ENCODE results near the gene EPHB1.

The EPHB1 gene

DNA sequence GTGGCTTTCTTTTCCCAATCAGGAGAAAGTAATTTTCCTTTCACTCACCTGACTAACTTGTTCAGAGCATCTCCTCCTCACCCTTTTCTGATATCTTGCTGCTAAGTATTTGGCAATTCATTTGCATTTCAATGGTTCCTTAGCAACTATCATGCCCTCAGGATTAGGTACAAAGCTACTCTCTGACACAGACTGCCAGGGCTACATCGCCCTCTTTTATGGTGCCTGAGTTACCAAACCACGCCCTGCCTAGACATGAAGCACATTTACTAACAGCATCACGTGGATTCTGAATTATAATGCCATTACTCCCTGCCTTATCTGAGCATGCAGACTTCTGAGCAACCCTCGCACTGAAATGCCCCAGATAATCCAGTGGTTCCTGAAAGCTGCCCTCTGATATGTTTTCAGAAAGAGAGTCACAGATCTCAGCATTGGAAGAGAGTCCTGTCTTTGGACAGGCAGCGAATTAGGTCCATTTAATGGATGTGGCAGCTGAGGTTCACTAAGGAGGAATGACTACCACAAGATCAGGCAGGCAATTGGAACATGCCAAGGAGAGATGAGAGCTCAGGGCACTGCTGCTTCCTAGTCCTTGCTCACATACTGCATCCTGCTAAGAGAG is 14.5 kb downstream of the EPHB1 start:
- DNase-seq (ENCODE audit: low read depth, low spot score) = no peak
- Histone ChIP-seq H3K4me1 (ENCODE audit: insufficient read depth, insufficient read length) (peaks cover 15% of the 10 kb centered on the region), H3K27me3 (ENCODE audit: insufficient read depth, insufficient read length) (peaks cover 2% of the 10 kb centered on the region), H3K9me3 (ENCODE audit: insufficient read depth, low read length) (no peaks in the 10 kb centered on the region), H3K9ac (ENCODE audit: insufficient read length, low read depth) (no peak overlapping the region), H3K36me3 (ENCODE audit: insufficient read depth, insufficient read length, low read length) (no peaks in the 10 kb centered on the region), H3K4me3 (ENCODE audit: insufficient read length, low read depth) (no peak overlapping the region)
- TF ChIP-seq SUZ12 (IDR thresholded peaks at IDR 0.05; ENCODE audit: extremely low read depth, insufficient read depth, insufficient read length) (no peak), ZNF274 (IDR thresholded peaks at IDR 0.05; ENCODE audit: low read depth, low read length) (no peak), YY1 (IDR thresholded peaks at IDR 0.05; ENCODE audit: insufficient read depth, insufficient read length) (no peak)

DNA sequence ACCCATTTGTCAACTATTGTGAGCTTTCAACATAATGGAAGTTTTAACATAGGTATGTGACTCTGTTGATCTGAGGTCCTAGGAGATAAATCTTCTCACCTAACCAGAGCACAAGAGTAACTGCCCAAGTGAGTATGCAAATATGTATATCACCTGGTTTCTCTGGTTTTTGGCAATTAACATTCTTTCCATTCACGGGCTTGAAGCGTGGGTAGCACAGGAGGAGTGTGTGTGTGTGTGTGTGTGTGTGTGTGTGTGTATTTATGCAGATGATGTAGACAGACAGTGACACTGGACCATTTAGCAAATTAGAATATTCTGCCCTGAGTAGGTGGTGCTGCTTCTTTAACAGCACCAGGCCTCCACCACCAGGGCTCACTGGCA is 15.0 kb downstream of the EPHB1 start:
- H3K9me3 ChIP-seq (ENCODE audit: insufficient read depth, low read length) = no peaks in the 10 kb centered on the region
- TF ChIP-seq YY1 (IDR thresholded peaks at IDR 0.05; ENCODE audit: insufficient read depth, insufficient read length) (no peak), SUZ12 (IDR thresholded peaks at IDR 0.05; ENCODE audit: extremely low read depth, insufficient read depth, insufficient read length) (no peak), ZNF274 (IDR thresholded peaks at IDR 0.05; ENCODE audit: low read depth, low read length) (no peak)
- H3K4me3 ChIP-seq (ENCODE audit: insufficient read length, low read depth) = no peak overlapping the region
- H3K4me1 ChIP-seq (ENCODE audit: insufficient read depth, insufficient read length) = peaks cover 15% of the 10 kb centered on the region
- no peaks in the 10 kb centered on the region for H3K36me3 ChIP-seq (ENCODE audit: insufficient read depth, insufficient read length, low read length)
- no peak overlapping the region for H3K9ac ChIP-seq (ENCODE audit: insufficient read length, low read depth)
- DNase-seq (ENCODE audit: low read depth, low spot score) = no peak
- peaks cover 2% of the 10 kb centered on the region for H3K27me3 ChIP-seq (ENCODE audit: insufficient read depth, insufficient read length)

DNA sequence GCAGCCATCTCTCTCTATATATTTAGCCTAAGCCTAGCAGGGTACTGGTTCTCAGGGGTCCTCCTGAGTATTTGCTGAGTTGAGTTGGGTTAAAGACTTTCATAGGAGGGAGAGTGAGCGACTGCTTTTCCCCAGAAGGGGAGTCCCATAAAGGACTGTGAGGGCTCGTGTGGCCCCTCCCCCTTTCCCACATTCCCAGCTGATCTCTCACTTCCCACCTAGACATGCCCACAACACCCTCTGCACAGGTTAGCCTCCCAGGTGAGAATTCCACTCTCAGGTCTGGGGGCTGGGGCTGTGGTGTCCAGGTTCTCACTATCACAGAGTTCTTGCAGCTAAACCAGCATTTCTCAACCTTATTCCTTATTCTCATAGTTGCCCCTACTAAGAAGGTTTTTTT is 15.8 kb downstream of the EPHB1 start:
- Histone ChIP-seq H3K9me3 (ENCODE audit: insufficient read depth, low read length) (no peaks in the 10 kb centered on the region), H3K4me1 (ENCODE audit: insufficient read depth, insufficient read length) (peaks cover 15% of the 10 kb centered on the region), H3K4me3 (ENCODE audit: insufficient read length, low read depth) (no peak overlapping the region), H3K36me3 (ENCODE audit: insufficient read depth, insufficient read length, low read length) (no peaks in the 10 kb centered on the region), H3K9ac (ENCODE audit: insufficient read length, low read depth) (no peak overlapping the region), H3K27me3 (ENCODE audit: insufficient read depth, insufficient read length) (peaks cover 2% of the 10 kb centered on the region)
- TF ChIP-seq YY1 (IDR thresholded peaks at IDR 0.05; ENCODE audit: insufficient read depth, insufficient read length) = no peak
- TF ChIP-seq SUZ12 (IDR thresholded peaks at IDR 0.05; ENCODE audit: extremely low read depth, insufficient read depth, insufficient read length) = no peak
- DNase-seq (ENCODE audit: low read depth, low spot score) = no peak

DNA sequence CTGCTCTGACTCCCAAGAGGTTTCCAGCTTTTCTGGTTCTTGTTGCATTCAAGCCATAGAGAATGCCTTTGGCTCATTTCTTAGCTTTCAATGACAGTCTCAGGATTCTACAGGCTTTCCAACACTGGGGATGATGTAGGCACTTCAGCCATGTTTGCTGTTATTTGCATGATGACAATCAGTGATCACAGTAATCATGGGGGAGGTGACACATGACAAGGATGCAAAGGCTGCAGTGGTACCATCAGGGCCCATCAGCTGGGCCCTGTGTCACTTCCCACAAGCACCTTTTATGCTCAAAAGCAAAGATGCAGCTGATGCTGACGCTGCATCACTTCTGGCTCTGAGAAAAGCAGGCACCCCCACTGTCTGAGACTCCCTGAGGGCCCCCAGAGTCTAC is 18.6 kb downstream of the EPHB1 start:
- peaks cover 15% of the 10 kb centered on the region for H3K4me1 ChIP-seq (ENCODE audit: insufficient read depth, insufficient read length)
- no peak for TF ChIP-seq ZNF274 (IDR thresholded peaks at IDR 0.05; ENCODE audit: low read depth, low read length)
- TF ChIP-seq YY1 (IDR thresholded peaks at IDR 0.05; ENCODE audit: insufficient read depth, insufficient read length) = no peak
- TF ChIP-seq SUZ12 (IDR thresholded peaks at IDR 0.05; ENCODE audit: extremely low read depth, insufficient read depth, insufficient read length) = no peak
- H3K9me3 ChIP-seq (ENCODE audit: insufficient read depth, low read length) = no peaks in the 10 kb centered on the region
- H3K36me3 ChIP-seq (ENCODE audit: insufficient read depth, insufficient read length, low read length) = no peaks in the 10 kb centered on the region
- no peak for DNase-seq (ENCODE audit: low read depth, low spot score)
- no peaks in the 10 kb centered on the region for H3K27me3 ChIP-seq (ENCODE audit: insufficient read depth, insufficient read length)
- no peak overlapping the region for H3K4me3 ChIP-seq (ENCODE audit: insufficient read length, low read depth)
- no peak overlapping the region for H3K9ac ChIP-seq (ENCODE audit: insufficient read length, low read depth)

DNA sequence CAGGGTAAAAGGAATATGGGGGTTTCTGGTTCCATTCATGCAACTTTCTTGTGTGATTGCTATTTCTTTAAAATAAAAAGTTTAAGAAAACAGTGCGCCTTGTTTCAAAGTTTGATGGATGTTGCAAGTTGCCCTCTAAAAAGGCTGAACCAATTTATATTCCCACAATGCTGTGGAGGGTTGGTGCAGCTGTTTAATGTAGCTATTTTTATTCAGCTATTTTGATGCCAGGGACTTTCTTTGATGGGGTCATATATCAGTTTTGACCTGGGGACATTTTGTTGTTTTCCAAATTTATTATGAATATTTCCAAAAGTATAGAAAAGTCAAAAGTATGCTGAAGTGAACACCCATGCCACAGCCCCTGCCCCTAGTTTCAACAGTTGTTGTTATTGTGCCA is 20.5 kb downstream of the EPHB1 start:
- no peaks in the 10 kb centered on the region for H3K27me3 ChIP-seq (ENCODE audit: insufficient read depth, insufficient read length)
- peaks cover 4% of the 10 kb centered on the region for H3K4me1 ChIP-seq (ENCODE audit: insufficient read depth, insufficient read length)
- no peak for DNase-seq (ENCODE audit: low read depth, low spot score)
- H3K4me3 ChIP-seq (ENCODE audit: insufficient read length, low read depth) = no peak overlapping the region
- TF ChIP-seq SUZ12 (IDR thresholded peaks at IDR 0.05; ENCODE audit: extremely low read depth, insufficient read depth, insufficient read length) (no peak), YY1 (IDR thresholded peaks at IDR 0.05; ENCODE audit: insufficient read depth, insufficient read length) (no peak), ZNF274 (IDR thresholded peaks at IDR 0.05; ENCODE audit: low read depth, low read length) (no peak)
- H3K9me3 ChIP-seq (ENCODE audit: insufficient read depth, low read length) = no peaks in the 10 kb centered on the region
- H3K9ac ChIP-seq (ENCODE audit: insufficient read length, low read depth) = no peak overlapping the region
- H3K36me3 ChIP-seq (ENCODE audit: insufficient read depth, insufficient read length, low read length) = no peaks in the 10 kb centered on the region

DNA sequence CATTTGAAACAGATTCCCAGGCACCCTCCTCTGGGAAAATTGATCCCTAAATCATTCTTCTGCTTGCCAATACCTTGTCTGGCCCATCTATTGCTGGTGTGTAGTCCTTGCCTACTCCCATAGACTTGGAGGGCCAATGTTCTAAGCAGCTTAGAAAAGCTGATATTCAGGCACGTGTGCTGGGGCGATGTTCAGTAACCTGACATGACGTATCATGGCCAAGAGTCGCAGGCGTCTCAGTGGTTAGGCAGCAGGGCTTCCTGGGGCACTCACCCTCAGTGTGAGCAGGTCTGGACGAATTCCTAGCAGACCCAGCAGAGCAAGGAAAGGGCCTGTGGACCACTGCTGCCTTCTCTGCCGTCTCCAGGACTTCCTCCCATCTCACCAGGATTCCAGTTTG is 21.6 kb downstream of the EPHB1 start:
- no peak overlapping the region for H3K9ac ChIP-seq (ENCODE audit: insufficient read length, low read depth)
- no peaks in the 10 kb centered on the region for H3K36me3 ChIP-seq (ENCODE audit: insufficient read depth, insufficient read length, low read length)
- H3K4me3 ChIP-seq (ENCODE audit: insufficient read length, low read depth) = no peak overlapping the region
- H3K27me3 ChIP-seq (ENCODE audit: insufficient read depth, insufficient read length) = no peaks in the 10 kb centered on the region
- H3K4me1 ChIP-seq (ENCODE audit: insufficient read depth, insufficient read length) = no peaks in the 10 kb centered on the region
- no peak for DNase-seq (ENCODE audit: low read depth, low spot score)
- TF ChIP-seq YY1 (IDR thresholded peaks at IDR 0.05; ENCODE audit: insufficient read depth, insufficient read length) = no peak
- no peak for TF ChIP-seq ZNF274 (IDR thresholded peaks at IDR 0.05; ENCODE audit: low read depth, low read length)
- TF ChIP-seq SUZ12 (IDR thresholded peaks at IDR 0.05; ENCODE audit: extremely low read depth, insufficient read depth, insufficient read length) = no peak
- H3K9me3 ChIP-seq (ENCODE audit: insufficient read depth, low read length) = no peaks in the 10 kb centered on the region

DNA sequence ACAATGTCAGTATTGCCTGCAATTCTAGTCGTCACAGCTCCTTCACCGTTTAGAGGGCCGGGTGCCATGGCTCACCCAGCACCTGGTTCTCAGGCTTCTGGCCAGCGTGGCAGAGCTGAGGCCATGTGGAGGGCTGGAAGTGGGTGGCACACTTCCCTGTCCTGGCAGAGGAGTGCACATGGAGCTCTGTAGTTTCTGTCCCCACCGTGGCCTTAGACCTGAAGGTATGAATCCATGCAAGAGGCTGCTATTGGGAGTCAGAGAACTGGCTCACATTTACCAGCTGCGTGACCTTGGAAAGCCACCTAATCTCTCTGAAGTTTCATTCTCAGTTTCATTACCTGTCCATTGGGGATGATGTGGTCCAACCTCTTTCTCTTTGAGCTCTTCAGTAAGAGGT is 22.2 kb downstream of the EPHB1 start:
- TF ChIP-seq ZNF274 (IDR thresholded peaks at IDR 0.05; ENCODE audit: low read depth, low read length) (no peak), SUZ12 (IDR thresholded peaks at IDR 0.05; ENCODE audit: extremely low read depth, insufficient read depth, insufficient read length) (no peak), YY1 (IDR thresholded peaks at IDR 0.05; ENCODE audit: insufficient read depth, insufficient read length) (no peak)
- Histone ChIP-seq H3K4me3 (ENCODE audit: insufficient read length, low read depth) (no peak overlapping the region), H3K4me1 (ENCODE audit: insufficient read depth, insufficient read length) (no peaks in the 10 kb centered on the region), H3K36me3 (ENCODE audit: insufficient read depth, insufficient read length, low read length) (no peaks in the 10 kb centered on the region), H3K9ac (ENCODE audit: insufficient read length, low read depth) (no peak overlapping the region), H3K27me3 (ENCODE audit: insufficient read depth, insufficient read length) (no peaks in the 10 kb centered on the region), H3K9me3 (ENCODE audit: insufficient read depth, low read length) (no peaks in the 10 kb centered on the region)
- DNase-seq (ENCODE audit: low read depth, low spot score) = no peak

All from NT2/D1 (cell line).